T-helper 2 cell (primary cell): Measurements from ENCODE around the gene TUB.

Source experiments
- DNase-seq, 5 experiments: peaks; one replicate each; pipeline versions ENCODE4 v3.0.0 to v3.0.0-alpha.2; 2012 to 2022

Gene TUB

GRCh38 chr11:8045839-8046238 is 35.2 kb upstream of the TUB start:
- DNase-seq = no peak

- DNase-seq = no peak
Measured at GRCh38 chr11:8047382-8047781, 33.6 kb upstream of the TUB start.

- DNase-seq = no peak
Measured at GRCh38 chr11:8049084-8049483, 31.9 kb upstream of the TUB start.

GRCh38 chr11:8055091-8055835 is 25.7 kb upstream of the TUB start:
- no peak for DNase-seq

DNA sequence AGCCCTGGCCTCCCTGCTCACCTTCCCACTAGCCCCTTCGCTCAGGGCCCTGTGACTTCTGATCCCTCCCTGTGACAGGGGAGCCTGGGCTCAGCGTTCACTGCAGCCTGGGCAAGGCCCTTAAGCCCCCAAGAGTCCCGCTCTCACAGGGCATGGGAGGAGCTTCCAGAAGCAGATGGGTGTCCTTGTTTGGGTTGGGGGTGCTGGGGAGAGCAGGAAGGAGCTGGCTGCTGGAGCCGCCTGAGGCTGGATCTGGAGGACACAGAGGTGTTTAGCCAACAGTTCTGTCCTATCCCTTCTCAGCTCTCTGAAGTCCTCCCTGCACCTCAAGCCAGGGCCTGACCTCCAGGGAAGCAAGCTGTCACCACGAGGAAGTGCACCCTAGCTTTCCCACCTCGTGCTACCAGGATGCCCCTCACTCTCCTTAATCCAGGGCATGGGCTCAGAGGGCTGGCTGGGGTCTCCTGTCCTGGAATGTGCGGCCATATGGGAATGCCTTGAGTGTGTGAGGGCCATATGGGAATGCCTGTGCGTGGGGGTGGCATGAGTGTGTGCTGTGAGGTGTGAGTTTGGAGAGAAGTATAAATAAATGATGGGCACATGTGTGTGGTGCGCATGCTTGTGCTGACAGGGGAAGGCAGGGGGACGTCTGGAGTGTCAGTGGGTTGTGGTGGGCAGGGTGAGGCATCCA is 25.0 kb upstream of the TUB start:
- DNase-seq = no peak

- DNase-seq = no peak
Measured at GRCh38 chr11:8056810-8057463, 24.1 kb upstream of the TUB start.

- DNase-seq = no peak
Measured at GRCh38 chr11:8058216-8058615, 22.8 kb upstream of the TUB start.

- no peak for DNase-seq
Measured at GRCh38 chr11:8059030-8059429, 22.0 kb upstream of the TUB start.

DNA sequence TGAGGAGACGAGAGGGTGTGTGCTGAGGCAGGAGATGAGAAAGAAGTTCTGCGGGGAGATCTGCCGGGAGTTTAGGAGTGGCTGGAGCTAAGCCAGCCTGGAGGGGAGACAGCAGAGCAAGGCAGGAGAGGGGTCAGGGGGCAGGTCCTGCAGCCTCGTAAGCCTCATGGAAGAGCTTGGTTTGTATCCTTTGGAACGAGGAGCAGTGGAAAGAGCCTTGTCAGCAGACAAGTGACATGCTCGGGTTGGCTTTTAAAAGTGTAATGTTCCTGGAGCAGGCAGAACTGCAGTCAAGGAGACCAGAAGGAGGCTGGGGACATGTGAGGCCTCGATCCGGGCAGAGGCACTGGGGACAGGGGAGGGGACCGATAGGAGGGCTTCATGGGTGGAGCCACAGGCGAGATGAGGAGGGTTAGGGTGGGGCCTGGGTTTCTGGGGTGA is 21.4 kb upstream of the TUB start:
- no peak for DNase-seq

- DNase-seq = no peak
Measured at GRCh38 chr11:8060146-8060719, 20.8 kb upstream of the TUB start.

DNA sequence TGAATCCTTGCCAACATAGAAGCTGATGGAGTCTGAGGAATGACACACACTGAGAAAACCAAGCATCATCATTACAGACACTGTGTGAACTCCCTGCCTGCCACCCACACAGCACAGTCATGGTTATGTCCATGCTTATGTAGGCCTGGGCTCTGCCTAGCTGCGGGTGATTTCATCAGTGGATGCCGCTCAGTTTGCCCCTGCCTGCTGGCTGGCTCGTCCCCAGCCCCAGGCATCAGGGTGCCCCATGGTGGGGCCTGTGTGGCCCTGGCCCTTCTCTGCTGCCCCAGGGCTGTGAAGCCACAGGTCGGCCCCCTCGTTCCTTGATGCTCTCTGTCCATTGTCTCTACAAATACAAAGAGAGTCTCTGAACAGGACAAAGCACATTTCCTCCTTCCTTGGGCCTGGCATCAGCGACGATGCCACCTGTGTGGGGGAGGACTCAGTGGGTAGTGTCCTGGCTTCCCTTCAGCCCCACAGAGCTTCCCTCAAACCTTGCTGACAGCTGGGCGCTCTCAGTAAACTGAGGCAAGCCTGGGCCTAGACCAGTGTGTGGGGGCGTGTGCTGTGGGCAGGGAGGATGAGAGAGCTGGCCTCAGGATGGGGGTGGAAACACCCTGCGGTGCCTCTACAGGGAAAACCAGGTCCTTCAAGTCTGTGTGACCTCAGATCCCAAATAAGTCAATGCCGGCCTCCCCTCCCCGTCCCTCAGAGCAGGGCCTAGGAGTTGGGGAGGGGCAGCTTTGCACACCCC is 20.0 kb upstream of the TUB start:
- no peak for DNase-seq

GRCh38 chr11:8061555-8062428 is 19.2 kb upstream of the TUB start:
- no peak for DNase-seq

- no peak for DNase-seq
Measured at GRCh38 chr11:8062781-8063257, 18.2 kb upstream of the TUB start.

GRCh38 chr11:8063324-8063723 is 17.7 kb upstream of the TUB start:
- no peak for DNase-seq

DNA sequence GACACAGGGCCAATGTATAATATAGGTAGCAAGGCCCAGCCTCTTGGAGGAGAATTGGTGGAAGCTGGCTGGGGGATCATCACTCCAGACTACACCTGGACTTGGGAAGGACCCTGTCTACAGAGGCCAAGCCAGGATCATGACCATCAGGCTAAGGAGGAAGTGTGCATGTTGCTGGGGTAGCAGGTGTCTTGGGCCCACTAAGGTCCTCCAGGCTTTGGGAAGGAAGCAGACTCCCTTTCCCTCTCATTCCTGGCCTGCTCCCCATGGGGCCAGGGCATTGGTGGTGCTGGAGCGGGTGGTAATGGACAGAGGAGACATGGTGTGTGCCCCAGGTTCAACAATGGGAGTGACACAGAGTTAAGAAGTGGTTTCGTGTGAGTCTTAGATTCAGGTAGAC is 16.0 kb upstream of the TUB start:
- DNase-seq = no peak

DNA sequence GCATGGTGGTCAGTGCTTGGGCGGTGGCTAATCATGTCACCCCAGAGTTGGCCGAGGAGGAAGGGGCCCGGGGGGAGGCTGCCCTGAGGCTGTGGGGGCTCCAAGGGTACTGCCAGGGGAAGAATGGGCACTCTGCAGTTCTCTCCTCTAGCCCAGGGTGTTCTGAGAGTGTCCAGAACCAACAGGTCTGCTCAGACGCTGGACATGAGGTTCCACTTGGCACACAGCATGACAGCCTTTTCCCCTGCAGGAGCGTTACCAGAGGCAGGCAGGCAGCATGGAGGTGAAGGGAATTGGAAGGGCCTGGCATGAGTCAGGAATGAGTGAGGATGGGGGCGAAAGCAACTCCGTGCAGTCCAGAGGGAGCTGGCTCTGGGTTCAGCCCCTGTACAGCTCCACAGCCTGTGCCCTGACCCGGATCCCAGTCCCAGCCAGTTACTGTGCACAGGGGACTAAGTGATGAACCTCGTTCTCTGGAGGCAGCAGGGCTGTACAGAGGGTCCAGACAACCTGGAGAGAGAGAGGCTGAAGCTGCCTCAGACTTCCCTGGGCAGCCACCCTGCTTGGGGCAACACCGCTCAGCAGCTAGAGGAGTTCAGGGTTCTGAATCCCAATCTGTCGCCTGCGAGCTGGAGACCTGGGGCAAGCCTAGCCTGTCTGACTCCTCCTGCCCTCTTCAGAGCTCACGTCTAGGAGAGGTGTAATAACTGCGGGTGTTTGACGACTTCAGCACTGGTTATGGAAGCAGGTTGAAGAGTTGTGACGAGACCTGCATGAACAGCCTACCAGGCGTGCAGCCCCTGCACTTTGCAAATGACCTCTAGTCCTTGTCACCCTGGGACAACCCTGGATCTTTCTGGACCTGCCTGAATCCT is 14.7 kb upstream of the TUB start:
- DNase-seq = no peak

- DNase-seq = no peak
Measured at GRCh38 chr11:8066911-8067455, 14.0 kb upstream of the TUB start.

DNA sequence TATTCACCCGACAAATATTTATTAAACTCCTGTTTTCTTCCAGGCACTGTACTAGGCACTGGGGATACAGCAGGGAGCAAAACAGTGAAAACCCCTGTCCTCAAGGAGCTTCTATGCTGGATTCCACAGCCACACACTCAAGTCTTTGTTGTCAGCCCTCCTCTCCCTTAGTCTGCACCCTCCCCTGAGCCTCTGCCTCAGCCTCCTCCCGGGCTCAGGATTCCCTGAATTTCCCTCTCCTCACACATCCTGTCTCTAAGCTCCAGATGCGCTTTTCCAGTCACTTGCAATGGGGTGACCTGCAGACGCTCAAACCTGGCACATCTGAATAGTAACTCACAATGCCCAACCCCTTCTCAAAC is 13.5 kb upstream of the TUB start:
- DNase-seq = no peak

GRCh38 chr11:8067929-8068575 is 13.0 kb upstream of the TUB start:
- no peak for DNase-seq
